ENCODE measurements around the gene GARNL3.

The GARNL3 gene

GRCh38 chr9:127316586-127317323, 52.2 kb downstream of the GARNL3 start:
- no peak for DNase-seq

DNA sequence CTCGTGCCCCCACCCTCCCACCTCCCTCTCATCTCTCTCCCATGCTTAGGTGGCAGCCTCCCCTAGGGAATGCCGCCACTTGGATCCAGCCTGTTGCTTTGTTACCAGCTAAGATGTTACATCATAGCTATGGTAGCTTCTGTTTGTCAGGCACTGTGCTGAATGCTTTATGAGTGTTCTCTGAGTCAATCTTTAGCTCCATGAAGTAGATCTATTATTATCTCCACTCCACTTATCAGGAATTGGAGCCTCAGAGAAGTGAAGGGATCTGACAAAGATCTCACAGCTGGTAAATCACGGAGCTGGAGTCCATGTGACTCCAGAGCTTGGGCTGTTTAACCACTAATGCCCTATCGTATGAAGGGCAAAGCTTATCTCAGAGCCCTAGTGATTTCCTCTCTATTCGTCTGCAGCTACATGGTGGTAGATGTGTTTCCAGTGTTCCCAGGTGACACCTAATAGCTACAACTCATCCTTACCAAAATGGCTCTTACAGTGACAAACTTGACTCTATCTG, 54.1 kb downstream of the GARNL3 start:
- no peak for DNase-seq

GRCh38 chr9:127319366-127320114, 55.0 kb downstream of the GARNL3 start:
- DNase-seq = no peak

DNA sequence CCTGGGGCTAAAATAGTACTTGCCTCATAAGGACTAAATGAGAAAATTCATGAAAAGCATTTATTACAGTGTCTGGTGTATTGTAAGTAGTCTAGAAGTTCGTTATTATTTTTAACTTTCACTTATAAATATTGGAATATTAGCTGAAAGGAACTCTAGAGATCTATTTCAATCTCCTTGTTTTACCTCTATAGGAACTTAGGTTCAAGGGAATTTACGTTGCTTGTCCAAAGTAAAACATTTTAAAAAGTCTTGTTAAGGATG, 55.5 kb downstream of the GARNL3 start:
- no peak for DNase-seq

- no peak for DNase-seq
Measured at GRCh38 chr9:127323393-127323792, 58.8 kb downstream of the GARNL3 start.

DNA sequence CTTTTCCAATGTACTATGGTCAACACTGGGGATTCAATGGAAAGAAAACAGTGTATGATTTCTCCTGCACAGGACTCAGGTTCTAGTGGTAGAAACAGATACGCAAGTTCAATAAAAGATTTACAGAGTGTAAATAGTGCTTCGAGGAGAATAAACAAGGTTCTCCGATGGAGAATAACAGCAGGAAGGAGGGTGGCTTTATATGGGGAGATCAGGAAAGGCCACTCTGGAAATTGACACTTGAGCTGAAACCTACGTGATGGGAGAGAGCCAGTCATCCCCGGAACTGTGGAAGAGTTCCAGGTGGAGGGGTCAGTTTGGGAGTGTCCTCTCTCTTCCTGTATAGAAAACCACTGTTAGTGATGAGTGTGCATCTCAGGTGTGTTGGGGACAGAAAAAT, 65.9 kb downstream of the GARNL3 start:
- no peak for DNase-seq

- no peak for DNase-seq
Measured at GRCh38 chr9:127333221-127334064, 68.9 kb downstream of the GARNL3 start.

- DNase-seq = no peak
Measured at GRCh38 chr9:127334725-127335124, 70.2 kb downstream of the GARNL3 start.

DNA sequence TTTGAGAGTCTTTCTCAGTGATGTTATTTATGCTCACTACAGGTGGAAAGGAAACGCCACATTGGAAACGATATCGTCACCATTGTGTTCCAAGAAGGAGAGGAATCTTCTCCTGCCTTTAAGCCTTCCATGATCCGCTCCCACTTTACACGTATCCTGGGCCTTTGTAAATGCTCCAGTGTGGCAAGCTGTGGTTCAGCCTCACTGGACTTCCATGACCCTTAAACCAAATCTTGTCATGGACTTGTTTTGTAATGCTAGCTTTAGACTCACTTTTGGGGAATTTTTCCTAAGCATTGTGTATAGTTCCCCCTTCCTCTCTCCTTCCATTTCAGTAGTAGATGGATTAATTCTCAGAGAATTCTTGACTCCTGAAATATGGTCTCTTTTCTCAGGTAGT, 71.5 kb downstream of the GARNL3 start:
- DNase-seq = no peak

GRCh38 chr9:127336506-127337352, 72.2 kb downstream of the GARNL3 start:
- no peak for DNase-seq

- no peak for DNase-seq
Measured at GRCh38 chr9:127340721-127341120, 76.1 kb downstream of the GARNL3 start.

DNA sequence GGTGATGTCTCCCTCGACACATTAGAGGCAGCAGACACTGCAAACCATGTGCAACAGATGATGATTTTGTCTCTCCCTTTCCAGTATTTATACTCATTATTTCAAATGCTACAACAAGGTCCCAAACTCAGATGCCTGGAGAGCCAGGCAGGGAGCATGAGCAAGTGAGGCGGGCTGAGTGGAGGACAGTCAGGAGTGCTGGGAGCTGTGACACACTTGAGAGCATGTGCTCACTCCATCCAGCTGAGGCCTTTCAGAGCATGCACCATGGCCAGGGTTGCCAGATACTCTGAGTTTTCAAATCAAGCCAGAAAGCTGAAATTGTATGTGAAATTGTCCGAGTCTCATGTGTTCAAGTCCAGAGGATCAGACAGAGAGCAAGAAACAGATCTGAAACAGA, 76.6 kb downstream of the GARNL3 start:
- no peak for DNase-seq

DNA sequence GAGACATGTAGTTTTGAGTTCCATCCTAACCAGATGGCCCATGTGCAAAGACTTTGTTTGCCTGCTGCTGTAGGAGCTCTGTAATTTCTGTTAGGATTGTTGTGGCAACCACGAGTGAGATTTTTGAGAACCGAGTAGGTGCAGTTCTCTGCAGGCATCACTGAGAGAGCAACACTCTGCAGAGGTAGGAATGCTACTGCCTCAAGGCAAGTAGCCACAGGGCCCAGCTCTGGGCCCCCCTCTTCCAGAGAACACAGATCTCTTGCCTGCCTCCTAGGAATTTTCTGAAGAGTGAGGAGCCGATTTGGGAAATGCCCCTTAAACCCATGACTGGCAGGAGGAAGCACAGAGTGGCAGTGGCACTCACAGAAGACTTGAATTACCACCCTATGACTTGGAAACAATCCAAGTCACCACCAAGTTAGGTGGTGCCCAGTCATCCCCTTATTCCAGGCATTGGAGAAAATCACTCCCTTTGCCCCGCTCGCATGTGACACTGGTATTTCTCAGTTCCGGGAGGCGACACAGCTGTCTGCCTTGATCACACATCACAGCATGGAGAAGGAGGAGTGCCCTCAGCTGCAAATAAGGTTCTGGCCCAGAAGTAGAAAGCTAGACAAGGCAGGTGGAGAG, 79.9 kb downstream of the GARNL3 start:
- DNase-seq = no peak

DNA sequence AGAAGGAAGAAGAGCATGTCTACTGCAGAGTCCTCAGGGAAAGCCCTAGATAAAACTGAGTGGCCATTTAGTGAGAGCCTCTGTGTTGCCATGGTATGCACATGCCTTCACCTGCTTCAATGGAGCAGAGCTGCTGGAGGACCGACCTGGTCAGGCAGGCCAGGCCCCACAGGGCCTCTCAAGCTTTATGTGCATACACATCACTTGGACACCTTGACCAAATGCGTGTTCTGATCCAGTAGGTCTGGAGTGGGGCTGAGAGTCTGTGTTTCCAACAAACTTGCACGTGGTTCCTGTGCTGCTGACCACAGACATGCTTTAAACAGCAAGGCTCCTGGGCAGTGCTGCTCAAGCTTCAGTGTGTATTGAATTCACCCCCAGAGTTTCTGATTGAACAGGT, 81.0 kb downstream of the GARNL3 start:
- no peak for DNase-seq

DNA sequence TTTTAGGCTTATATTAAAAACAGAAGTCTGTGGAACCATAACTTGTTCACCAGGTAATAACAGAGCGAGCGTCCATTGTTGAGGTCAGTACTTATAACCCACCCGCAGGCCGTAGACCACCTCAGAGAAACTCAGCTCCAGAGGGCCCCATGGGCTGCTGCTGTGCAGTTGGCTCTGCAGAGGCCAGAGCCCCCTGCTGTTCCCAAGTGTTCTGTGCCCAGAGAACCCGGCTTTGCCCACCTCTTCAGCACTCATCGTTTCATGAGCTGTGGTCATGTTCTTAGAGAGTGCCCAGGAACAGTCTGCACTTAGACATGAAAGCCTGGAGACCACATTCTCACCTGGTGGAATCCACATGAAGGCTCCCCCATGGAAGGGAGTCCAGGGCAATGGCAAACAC, 82.0 kb downstream of the GARNL3 start:
- DNase-seq = no peak

- no peak for DNase-seq
Measured at GRCh38 chr9:127347831-127348776, 83.5 kb downstream of the GARNL3 start.

GRCh38 chr9:127349483-127350113, 85.0 kb downstream of the GARNL3 start:
- DNase-seq = no peak

GRCh38 chr9:127351182-127352166, 86.9 kb downstream of the GARNL3 start:
- DNase-seq = no peak

- DNase-seq = no peak
Measured at GRCh38 chr9:127353882-127354281, 89.3 kb downstream of the GARNL3 start.
